Germinal center (tissue), 1 donor: ENCODE results near the gene TMEM94.
"Not testable (repeated sequence)": the region's sequence is repeated elsewhere in the genome, so short reads cannot be mapped to it uniquely, and the experiment has no call there.

ENCODE experiments used
- DNase-seq: peaks from one replicate; pipeline ENCODE4 v3.0.0; 2012; ENCODE audit warnings: mixed read lengths, low spot score

TMEM94 gene

DNA sequence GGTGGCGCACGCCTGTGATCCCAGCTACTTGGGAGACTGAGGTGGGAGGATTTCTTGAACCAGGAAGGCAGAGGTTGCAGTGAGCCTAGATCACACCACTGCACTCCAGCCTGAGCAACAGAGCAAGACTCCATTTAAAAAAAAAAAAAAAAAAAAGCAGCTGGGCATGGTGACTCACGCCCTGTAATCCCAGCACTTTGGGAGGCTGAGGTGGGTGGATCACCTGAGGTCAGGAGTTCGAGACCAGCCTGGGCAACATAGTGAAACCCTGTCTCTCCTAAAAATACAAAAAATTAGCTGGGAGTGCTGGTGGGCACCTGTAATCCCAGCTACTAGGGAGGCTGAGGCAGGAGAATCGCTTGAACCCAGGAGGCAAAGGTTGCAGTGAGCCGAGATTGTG is 10.5 kb upstream of the TMEM94 start:
- DNase-seq, result not testable (repeated sequence)

GRCh38 chr17:75447951-75448856 is 8.2 kb upstream of the TMEM94 start:
- no peak for DNase-seq

DNA sequence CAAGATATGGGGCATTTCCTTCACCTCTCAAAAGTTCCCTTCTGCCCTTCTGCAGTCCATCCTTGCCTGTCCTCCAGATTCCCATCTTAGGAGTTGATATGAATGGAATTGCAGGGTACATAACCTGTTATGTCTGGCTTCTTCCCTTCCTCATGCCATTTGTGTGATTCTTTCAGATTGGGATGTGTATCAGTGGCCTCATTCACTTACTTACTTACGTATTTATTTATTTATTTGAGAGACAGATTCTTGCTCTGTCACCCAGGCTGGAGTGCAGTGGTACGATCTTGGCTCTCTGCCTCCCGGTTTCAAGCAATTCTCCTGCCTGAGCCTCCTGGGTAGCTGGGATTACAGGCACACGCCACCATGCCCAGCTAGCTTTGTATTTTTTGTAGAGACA is 6.2 kb upstream of the TMEM94 start:
- no peak for DNase-seq

DNA sequence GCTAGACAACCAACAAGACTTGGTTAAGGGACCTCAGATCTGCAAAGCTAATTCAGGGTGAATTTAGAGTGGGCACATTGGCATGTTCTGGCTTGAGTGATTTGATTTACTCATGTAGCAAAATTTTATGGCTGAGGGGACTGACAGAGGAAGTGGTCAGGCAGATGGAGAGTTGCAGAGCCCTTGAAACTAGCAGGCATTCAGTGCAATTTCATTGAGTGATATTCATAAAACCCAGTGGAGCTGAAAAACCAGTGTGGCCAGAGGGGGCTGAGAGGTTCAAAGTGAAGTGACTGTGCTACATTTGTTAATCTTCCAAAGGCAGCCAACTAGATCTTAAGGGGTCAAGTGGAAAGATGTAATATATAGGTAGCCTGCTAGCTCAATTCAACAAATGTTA is 2.2 kb upstream of the TMEM94 start:
- DNase-seq, result no peak

DNA sequence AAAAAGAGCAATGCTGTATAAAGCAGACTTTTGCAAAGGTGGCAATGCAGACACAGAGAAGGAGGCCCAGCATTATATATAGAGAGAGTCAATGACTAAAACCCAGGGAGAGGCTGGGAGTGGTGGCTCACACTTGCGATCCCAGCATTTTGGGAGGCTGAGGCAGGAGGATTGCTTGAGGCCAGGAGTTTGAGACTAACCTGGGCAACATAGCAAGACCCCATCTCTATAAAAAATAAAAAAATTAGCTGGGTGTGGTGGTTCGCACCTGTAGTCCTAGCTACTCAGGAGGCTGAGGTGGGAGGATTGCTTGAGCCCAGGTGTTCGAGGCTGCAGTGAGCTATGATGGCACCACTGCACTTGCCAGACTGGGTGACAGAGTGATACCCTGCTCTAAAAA is 1.8 kb upstream of the TMEM94 start:
- DNase-seq, result not testable (repeated sequence)

- no peak for DNase-seq
These were observed 407 bp upstream of the TMEM94 start for GRCh38 chr17:75456039-75456416.

GRCh38 chr17:75457047-75457654 is 716 bp downstream of the TMEM94 start:
- peak; percentile 22 for DNase-seq

DNA sequence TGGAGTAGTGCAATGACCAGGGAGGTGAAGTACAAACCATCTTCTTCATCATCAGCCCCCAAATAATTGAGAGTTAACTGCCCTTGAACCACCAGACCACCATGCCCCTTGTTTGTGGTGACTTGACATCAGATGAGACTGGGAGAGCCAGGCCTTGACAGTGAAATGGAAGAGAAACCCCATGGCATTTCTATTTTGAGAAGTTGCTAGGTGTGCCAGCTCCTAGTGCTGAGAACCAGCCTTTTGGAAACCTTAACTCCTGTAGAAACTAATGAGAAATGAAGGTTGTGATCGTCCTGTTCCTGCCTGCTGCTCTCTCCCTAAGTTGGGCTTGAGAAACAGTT is 2.8 kb downstream of the TMEM94 start:
- no peak for DNase-seq

GRCh38 chr17:75459590-75460267 is 3.3 kb downstream of the TMEM94 start:
- no peak for DNase-seq

GRCh38 chr17:75460295-75460694 is 3.9 kb downstream of the TMEM94 start:
- DNase-seq, result no peak

- no peak for DNase-seq
These were observed 7.2 kb downstream of the TMEM94 start for GRCh38 chr17:75463603-75464002.

DNA sequence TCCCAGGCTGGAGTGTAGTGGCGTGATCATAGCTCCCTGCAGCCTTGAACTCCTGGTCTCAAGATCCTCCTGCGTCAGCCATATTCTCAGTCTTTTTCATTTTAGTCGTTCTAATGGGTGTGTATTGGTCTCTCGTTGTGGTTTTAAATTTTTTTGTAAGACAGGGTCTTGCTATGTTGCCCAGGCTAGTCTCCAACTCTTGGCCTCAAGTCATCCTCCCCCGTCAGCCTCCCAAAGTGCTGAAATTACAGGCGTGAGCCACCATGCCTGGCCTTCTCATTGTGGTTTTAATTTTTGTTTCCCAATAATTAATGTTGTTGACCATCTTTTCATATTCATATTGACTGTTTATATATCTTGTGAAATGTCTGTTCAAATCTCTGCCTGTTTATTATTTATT is 8.6 kb downstream of the TMEM94 start:
- DNase-seq, result no peak

GRCh38 chr17:75468291-75468754 is 11.9 kb downstream of the TMEM94 start:
- DNase-seq, result no peak

GRCh38 chr17:75468779-75469373 is 12.4 kb downstream of the TMEM94 start:
- no peak for DNase-seq

DNA sequence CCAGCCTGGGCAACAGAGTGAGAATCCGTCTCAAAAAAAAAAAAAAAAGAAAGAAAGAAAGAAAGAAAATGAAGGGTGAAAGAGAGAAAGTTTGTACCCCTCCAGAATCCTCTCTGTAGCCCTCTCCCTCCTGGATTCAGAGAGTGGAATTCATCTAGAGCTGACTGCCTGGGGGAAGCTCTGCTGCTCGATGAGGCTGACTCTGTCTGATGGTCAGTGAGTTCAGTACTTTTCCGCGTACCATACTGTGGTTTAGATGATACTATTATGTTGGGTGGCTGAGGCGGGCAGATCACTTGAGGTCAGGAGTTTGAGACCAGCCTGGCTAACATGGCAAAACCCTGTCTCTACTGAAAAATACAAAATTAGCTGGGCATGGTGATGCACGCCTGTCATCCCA is 14.8 kb downstream of the TMEM94 start:
- no peak for DNase-seq

DNA sequence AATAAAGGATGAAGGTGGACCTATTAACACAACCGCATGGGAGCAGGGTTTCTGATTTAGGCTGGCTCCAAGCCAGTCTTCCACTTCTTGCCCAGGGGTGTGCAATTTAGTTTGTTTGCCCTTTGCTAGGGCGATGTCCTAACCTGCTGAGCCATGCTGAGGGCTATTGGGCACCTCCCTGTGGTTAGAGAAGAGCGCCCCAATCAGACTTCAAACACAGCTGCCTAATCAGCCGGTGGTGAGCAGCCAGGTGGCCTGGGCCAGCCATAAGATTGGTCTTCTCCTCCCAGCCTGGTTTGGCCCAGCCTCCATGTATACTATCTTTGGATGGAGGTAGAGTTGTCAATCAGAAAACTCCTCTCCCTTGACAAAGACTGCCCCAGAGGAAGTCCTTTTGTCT is 15.7 kb downstream of the TMEM94 start:
- no peak for DNase-seq

- DNase-seq, result no peak
These were observed 16.8 kb downstream of the TMEM94 start for GRCh38 chr17:75473246-75473645.

GRCh38 chr17:75474736-75475135 is 18.3 kb downstream of the TMEM94 start:
- no peak for DNase-seq

DNA sequence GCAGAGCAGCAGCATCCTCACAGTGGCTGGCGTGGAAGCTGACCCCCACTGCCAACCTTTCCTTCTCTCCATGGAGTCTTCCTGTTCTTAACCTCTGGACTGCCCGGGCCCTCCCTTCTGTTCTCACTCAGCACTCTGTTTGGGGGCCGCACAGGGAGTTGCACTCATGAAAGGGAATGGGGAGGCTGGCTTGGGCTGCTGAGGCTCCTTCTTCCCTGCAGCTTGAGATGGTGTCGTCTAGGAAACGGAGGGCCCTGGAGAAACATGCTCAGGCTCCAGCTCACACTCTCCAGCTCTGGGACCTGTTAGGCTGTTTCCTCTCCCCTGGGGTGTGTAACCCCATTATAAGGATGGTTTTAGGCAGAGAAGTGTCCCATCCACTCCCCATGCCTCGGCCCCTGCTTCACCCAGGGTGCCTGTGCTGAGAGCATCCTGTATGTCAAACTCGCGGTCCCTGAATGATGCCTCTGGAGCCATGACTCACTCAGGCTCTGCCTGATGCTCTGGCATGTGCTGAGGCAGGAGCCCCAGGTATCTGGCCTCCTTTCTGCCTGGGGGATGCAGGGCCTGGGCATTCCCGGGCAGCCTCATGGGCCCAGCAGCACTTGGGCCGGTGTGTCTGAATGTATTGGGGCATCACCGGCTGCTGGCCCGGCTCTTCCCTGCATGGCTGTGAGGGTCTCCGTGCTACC is 18.9 kb downstream of the TMEM94 start:
- DNase-seq, result no peak

- DNase-seq, result no peak
These were observed 19.4 kb downstream of the TMEM94 start for GRCh38 chr17:75475851-75476250.

- DNase-seq, result no peak
These were observed 19.8 kb downstream of the TMEM94 start for GRCh38 chr17:75476271-75476671.
